Mesendoderm (in vitro differentiated cells): Measurements from ENCODE around the gene ARID1B.

Source experiments
- DNase-seq: peaks from one replicate; pipeline ENCODE4 v3.0.0; 2013
- H2AK5ac ChIP-seq: 2 replicates; pipeline ENCODE4 v1.6.1; 2013; ENCODE audit warnings: low read length, inconsistent platforms
- H2BK120ac ChIP-seq: 2 replicates; pipeline ENCODE4 v1.6.1; 2013; ENCODE audit warnings: low read depth, mild to moderate bottlenecking, low read length, moderate library complexity, mixed read lengths
- H2BK15ac ChIP-seq: replicated peaks from 2 replicates; pipeline ENCODE4 v1.6.1; 2013; ENCODE audit warnings: low read depth, mild to moderate bottlenecking, moderate library complexity
- H2BK5ac ChIP-seq: 2 replicates; pipeline ENCODE4 v1.6.1; 2013; ENCODE audit warnings: low read length, inconsistent platforms
- H3K18ac ChIP-seq: 2 replicates; pipeline ENCODE4 v1.6.1; 2013; ENCODE audit warnings: mild to moderate bottlenecking, low read length, mixed read lengths
- H3K23ac ChIP-seq: one replicate; pipeline ENCODE4 v1.6.1; 2013; ENCODE audit warnings: low read length
- H3K27ac ChIP-seq: 2 replicates; pipeline ENCODE4 v1.5.1; 2013; ENCODE audit warnings: low read depth, mild to moderate bottlenecking, inconsistent platforms, low read length, moderate library complexity
- H3K27me3 ChIP-seq: 2 replicates; pipeline ENCODE4 v1.6.1; 2013; ENCODE audit warnings: low read length, control low read depth, mild to moderate bottlenecking, inconsistent platforms; ENCODE audit not compliant: insufficient read depth, poor library complexity
- H3K36me3 ChIP-seq: 2 replicates; pipeline ENCODE4 v1.6.1; 2013; ENCODE audit warnings: low read length, inconsistent platforms; ENCODE audit not compliant: control insufficient read depth, insufficient read depth
- H3K4ac ChIP-seq: one replicate; pipeline ENCODE4 v1.6.1; 2013; ENCODE audit warnings: low read depth, mild to moderate bottlenecking, low read length, moderate library complexity
- H3K4me1 ChIP-seq: 2 replicates; pipeline ENCODE4 v1.6.1; 2013; ENCODE audit warnings: low read depth, low read length, inconsistent platforms; ENCODE audit not compliant: control insufficient read depth
- H3K4me2 ChIP-seq: 2 replicates; pipeline ENCODE4 v1.6.1; 2013; ENCODE audit warnings: low read length
- H3K4me3 ChIP-seq: 2 replicates; pipeline ENCODE4 v1.5.1; 2013; ENCODE audit warnings: mild to moderate bottlenecking, low read length
- H3K56ac ChIP-seq: one replicate; pipeline ENCODE4 v1.6.1; 2013; ENCODE audit warnings: low read length
- H3K79me1 ChIP-seq: 2 replicates; pipeline ENCODE4 v1.6.1; 2013; ENCODE audit warnings: low read length, inconsistent platforms
- H3K79me2 ChIP-seq: 2 replicates; pipeline ENCODE4 v1.6.1; 2013; ENCODE audit warnings: mild to moderate bottlenecking, low read length; ENCODE audit not compliant: control insufficient read depth, insufficient read depth
- H3K9ac ChIP-seq: 2 replicates; pipeline ENCODE4 v1.6.1; 2013; ENCODE audit warnings: low read length, inconsistent platforms
- H4K5ac ChIP-seq: one replicate; pipeline ENCODE4 v1.6.1; 2013; ENCODE audit warnings: low read length
- H4K8ac ChIP-seq: one replicate; pipeline ENCODE4 v1.6.1; 2013; ENCODE audit warnings: low read depth, mild to moderate bottlenecking, control low read depth, low read length, moderate library complexity
- WGBS: extraction: QIAGEN DNeasy Blood & Tissue Kit; methylation state at CpG from one replicate; pipeline ENCODE4 v1.1.7; 2013; ENCODE audit warnings: low lambda C conversion rate, missing lambda C conversion rate; ENCODE audit not compliant: insufficient coverage; ENCODE audit errors: extremely low coverage; 5-methylcytosine and 5-hydroxymethylcytosine counted together

The ARID1B gene

DNA sequence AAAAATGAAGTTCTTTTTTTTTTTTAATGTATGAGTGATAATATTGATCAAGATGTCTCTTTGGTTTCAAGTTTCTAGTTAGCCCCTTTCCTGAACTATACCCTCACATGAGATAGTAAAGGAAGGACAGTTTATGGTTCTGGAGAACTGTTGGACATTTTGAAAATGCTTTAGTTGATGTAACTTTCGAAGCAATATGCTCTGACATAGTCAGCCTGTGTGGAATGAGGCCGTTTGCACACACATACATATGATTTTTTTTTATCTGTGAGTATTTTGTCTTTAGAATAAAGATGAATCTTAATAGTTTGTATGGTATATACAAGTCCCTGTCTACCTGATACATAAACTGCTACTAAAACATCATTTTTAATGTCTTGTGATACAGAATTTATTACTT, 177.0 kb downstream of the ARID1B start:
- WGBS = no CpG with 5 or more reads among the region's 2 CpGs
- no peak overlapping the region for H3K9ac ChIP-seq
- H3K23ac ChIP-seq = no peak overlapping the region
- H3K4me3 ChIP-seq = no peak overlapping the region
- no peak overlapping the region for H3K4me2 ChIP-seq
- H2BK120ac ChIP-seq = no peak overlapping the region
- no peak overlapping the region for H3K27ac ChIP-seq
- H2BK15ac ChIP-seq = no peak overlapping the region
- H3K4ac ChIP-seq = no peak overlapping the region
- no peak for DNase-seq
- no peaks in the 10 kb centered on the region for H3K4me1 ChIP-seq
- no peak overlapping the region for H4K5ac ChIP-seq
- peaks cover 19% of the 10 kb centered on the region for H3K79me1 ChIP-seq
- H3K79me2 ChIP-seq = peaks cover 35% of the 10 kb centered on the region
- H3K36me3 ChIP-seq = no peaks in the 10 kb centered on the region
- H2AK5ac ChIP-seq = no peak overlapping the region
- H4K8ac ChIP-seq = no peak overlapping the region
- no peak overlapping the region for H3K18ac ChIP-seq
- H2BK5ac ChIP-seq = no peak overlapping the region
- no peak overlapping the region for H3K56ac ChIP-seq
- H3K27me3 ChIP-seq = no peaks in the 10 kb centered on the region

DNA sequence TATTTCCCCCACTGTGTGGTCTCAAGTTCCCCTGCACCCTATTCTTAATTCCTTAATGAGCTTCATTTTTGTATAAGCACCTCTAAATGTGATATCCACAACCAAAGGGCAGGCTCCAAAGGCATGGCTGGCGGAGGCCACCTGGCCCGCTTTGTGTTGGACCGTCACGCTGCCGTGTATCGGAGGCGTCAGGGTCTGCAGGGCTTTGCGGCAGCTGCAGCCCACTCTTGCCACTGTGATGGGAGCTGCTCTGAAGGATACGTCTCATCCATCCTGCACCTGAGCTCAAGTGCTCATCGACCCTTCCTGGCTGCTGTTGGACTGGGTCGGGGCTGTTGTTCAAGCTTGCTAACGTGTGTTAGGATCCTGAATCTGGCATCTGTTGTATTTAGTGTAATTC, 177.6 kb downstream of the ARID1B start:
- Histone ChIP-seq H3K36me3 (no peaks in the 10 kb centered on the region), H3K56ac (no peak overlapping the region), H3K9ac (no peak overlapping the region), H2AK5ac (no peak overlapping the region), H3K4me2 (no peak overlapping the region), H2BK120ac (no peak overlapping the region), H3K18ac (no peak overlapping the region), H4K8ac (no peak overlapping the region), H3K79me2 (peaks cover 37% of the 10 kb centered on the region), H3K4ac (no peak overlapping the region), H4K5ac (no peak overlapping the region), H3K4me3 (no peak overlapping the region), H3K27ac (no peak overlapping the region), H3K4me1 (no peaks in the 10 kb centered on the region), H2BK15ac (no peak overlapping the region), H2BK5ac (no peak overlapping the region), H3K23ac (no peak overlapping the region), H3K79me1 (peaks cover 19% of the 10 kb centered on the region), H3K27me3 (no peaks in the 10 kb centered on the region)
- DNase-seq = no peak
- WGBS = no CpG with 5 or more reads among the region's 12 CpGs

DNA sequence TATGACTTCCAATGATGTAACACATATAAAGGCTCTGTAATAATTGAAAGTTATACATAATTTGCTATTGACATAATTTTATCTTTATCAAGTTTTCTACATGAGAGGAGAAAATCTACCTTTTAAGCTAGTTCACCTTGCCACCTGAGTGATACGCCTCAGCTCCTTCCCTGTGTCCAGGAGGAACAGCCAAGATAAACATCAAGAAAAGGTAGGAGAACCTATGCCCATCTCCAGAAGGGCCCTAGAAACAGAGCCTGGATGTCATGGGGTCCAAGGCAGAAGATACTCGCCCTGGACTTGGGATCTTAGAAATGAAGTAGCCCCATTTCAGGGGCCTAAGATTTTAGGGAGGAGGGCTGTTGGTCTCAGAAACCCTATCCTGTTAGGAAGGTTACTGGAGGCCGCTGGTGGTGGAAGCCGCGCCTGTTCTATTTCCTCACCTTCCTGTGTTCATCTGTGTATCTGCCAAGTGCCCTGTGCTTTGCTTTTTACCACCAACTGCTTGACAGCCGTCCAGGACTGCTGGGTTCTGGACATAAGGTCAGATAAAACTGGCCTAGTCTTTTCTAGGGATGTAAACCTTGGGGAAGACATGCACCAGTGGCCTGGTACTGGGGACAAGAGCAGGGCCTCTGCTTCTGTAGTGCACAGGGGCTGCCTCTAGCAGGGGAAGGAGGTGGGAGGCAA, 178.5 kb downstream of the ARID1B start:
- no CpG with 5 or more reads among the region's 6 CpGs for WGBS
- Histone ChIP-seq H3K23ac (no peak overlapping the region), H3K79me2 (peaks cover 33% of the 10 kb centered on the region), H3K27ac (no peak overlapping the region), H3K27me3 (no peaks in the 10 kb centered on the region), H4K8ac (no peak overlapping the region), H2BK5ac (no peak overlapping the region), H3K79me1 (peaks cover 16% of the 10 kb centered on the region), H3K18ac (no peak overlapping the region), H3K4me2 (no peak overlapping the region), H3K4me3 (no peak overlapping the region), H2AK5ac (no peak overlapping the region), H3K9ac (no peak overlapping the region), H4K5ac (no peak overlapping the region), H3K4ac (no peak overlapping the region), H3K36me3 (no peaks in the 10 kb centered on the region), H2BK15ac (no peak overlapping the region), H2BK120ac (no peak overlapping the region), H3K56ac (no peak overlapping the region), H3K4me1 (no peaks in the 10 kb centered on the region)
- DNase-seq = no peak

DNA sequence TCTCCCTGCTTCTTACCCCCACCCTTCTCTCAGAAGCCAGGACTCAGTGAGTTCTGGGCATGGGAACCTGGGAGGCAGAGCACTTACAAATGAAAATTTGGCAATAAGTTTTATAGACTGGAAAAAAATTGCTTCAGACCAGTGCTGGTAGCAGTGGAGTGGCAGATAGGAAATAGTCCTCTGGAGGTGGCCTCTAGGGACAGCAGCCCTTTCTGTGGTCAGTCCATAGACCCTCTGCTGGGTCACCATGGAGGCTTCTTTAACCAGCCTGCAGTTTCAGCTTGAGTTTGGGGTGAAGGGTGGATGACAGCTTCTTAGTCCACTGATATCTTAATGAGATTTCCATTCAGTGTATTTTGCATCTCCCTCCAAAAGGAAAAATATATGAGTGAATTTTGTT, 179.1 kb downstream of the ARID1B start:
- DNase-seq = no peak
- Histone ChIP-seq H3K18ac (no peak overlapping the region), H3K36me3 (no peaks in the 10 kb centered on the region), H3K27me3 (no peaks in the 10 kb centered on the region), H2BK5ac (no peak overlapping the region), H3K4ac (no peak overlapping the region), H3K4me1 (no peaks in the 10 kb centered on the region), H3K4me3 (no peak overlapping the region), H3K56ac (no peak overlapping the region), H3K23ac (no peak overlapping the region), H2BK15ac (no peak overlapping the region), H3K79me1 (peaks cover 20% of the 10 kb centered on the region), H2AK5ac (no peak overlapping the region), H3K4me2 (no peak overlapping the region), H2BK120ac (no peak overlapping the region), H3K9ac (no peak overlapping the region), H3K79me2 (peaks cover 37% of the 10 kb centered on the region), H4K8ac (no peak overlapping the region), H4K5ac (no peak overlapping the region), H3K27ac (no peak overlapping the region)

DNA sequence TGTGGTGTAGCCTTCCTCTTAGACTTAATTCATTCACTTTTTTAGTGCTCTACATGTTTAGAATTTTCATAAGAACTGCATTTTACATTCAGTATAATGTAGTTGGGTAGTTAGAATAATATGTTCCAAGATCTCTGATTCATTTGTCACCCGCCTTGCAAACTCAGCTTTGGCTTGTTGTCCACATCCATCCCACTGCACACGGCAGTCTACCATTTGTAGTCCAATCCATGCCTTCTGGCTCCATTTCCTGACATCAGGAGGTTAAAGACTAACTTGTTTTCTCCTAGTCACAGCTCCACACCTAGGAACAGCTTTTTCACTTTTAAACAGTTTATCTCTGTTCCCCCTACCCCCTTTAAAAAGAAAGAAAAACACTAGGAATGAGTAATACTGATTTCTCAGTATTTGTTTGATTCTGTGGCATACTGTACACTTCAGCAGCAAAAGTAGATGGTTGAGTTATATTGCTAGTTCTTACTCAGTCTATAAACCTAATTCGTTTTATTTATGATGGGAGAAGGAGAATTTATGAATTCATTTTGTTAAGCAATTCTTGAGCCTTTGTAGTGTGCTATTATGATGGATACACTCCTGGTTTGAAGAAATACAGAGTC, 180.9 kb downstream of the ARID1B start:
- no peak overlapping the region for H2BK15ac ChIP-seq
- H4K5ac ChIP-seq = no peak overlapping the region
- peaks cover 35% of the 10 kb centered on the region for H3K79me2 ChIP-seq
- H3K4ac ChIP-seq = no peak overlapping the region
- no CpG with 5 or more reads among the region's 3 CpGs for WGBS
- no peaks in the 10 kb centered on the region for H3K27me3 ChIP-seq
- H3K18ac ChIP-seq = no peak overlapping the region
- H3K9ac ChIP-seq = no peak overlapping the region
- no peak overlapping the region for H3K23ac ChIP-seq
- H2BK120ac ChIP-seq = no peak overlapping the region
- peaks cover 20% of the 10 kb centered on the region for H3K79me1 ChIP-seq
- no peaks in the 10 kb centered on the region for H3K4me1 ChIP-seq
- no peak overlapping the region for H2BK5ac ChIP-seq
- no peaks in the 10 kb centered on the region for H3K36me3 ChIP-seq
- H4K8ac ChIP-seq = no peak overlapping the region
- no peak for DNase-seq
- no peak overlapping the region for H3K4me2 ChIP-seq
- no peak overlapping the region for H2AK5ac ChIP-seq
- no peak overlapping the region for H3K56ac ChIP-seq
- no peak overlapping the region for H3K4me3 ChIP-seq
- H3K27ac ChIP-seq = no peak overlapping the region

DNA sequence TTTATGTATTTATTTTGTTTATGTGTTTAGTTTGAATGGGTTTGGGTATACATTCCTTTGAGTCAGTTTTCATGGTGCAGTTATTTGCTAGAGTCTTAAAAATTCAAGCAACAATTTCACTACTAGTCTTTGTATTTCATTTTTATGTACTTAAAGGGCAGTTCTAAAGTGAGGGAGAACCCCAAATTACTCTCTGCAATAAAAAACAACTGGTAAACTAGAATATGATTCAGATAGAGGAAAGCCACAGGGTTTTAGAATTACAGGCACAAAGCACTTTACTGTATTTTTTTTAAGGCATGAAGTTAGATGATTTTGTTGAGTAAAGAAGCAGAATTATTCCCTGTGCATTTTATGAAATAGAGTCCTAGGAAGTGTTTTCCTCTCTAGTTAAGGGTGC, 183.3 kb downstream of the ARID1B start:
- H3K36me3 ChIP-seq = no peaks in the 10 kb centered on the region
- no peak overlapping the region for H3K18ac ChIP-seq
- no peak overlapping the region for H2AK5ac ChIP-seq
- DNase-seq = no peak
- H4K5ac ChIP-seq = no peak overlapping the region
- no peak overlapping the region for H3K27ac ChIP-seq
- no peak overlapping the region for H2BK15ac ChIP-seq
- H3K4me1 ChIP-seq = no peaks in the 10 kb centered on the region
- peaks cover 23% of the 10 kb centered on the region for H3K79me1 ChIP-seq
- H3K4me2 ChIP-seq = no peak overlapping the region
- H3K79me2 ChIP-seq = peaks cover 36% of the 10 kb centered on the region
- no peak overlapping the region for H3K4ac ChIP-seq
- no peak overlapping the region for H3K4me3 ChIP-seq
- no peaks in the 10 kb centered on the region for H3K27me3 ChIP-seq
- H3K9ac ChIP-seq = no peak overlapping the region
- no peak overlapping the region for H3K56ac ChIP-seq
- H2BK120ac ChIP-seq = no peak overlapping the region
- no peak overlapping the region for H2BK5ac ChIP-seq
- no peak overlapping the region for H4K8ac ChIP-seq
- no peak overlapping the region for H3K23ac ChIP-seq
